H9 (cell line): ENCODE results near the gene SCARB2. TPM values are rescaled to one million over a fixed set of nuclear protein-coding genes. Genes with fewer than 3 reads are reported as not detected.

ENCODE experiments used
- DNase-seq: peaks from one replicate; pipeline ENCODE4 v3.0.0-alpha.2; 2017
- H2AFZ ChIP-seq: one replicate; pipeline ENCODE4 v1.6.1; 2013; ENCODE audit warnings: mild to moderate bottlenecking, low read length, control low read depth, moderate library complexity
- H2AK5ac ChIP-seq: 2 replicates; pipeline ENCODE4 v1.6.1; 2013; ENCODE audit warnings: low read length, control low read depth, mixed read lengths; ENCODE audit not compliant: insufficient read length
- H2BK120ac ChIP-seq: one replicate; pipeline ENCODE4 v1.6.1; 2013; ENCODE audit warnings: low read depth, mild to moderate bottlenecking, low read length, control low read depth, inconsistent platforms; ENCODE audit not compliant: poor library complexity, severe bottlenecking
- H2BK12ac ChIP-seq: 2 replicates; pipeline ENCODE4 v1.6.1; 2013; ENCODE audit warnings: low read length, control low read depth, mixed read lengths, low read depth; ENCODE audit not compliant: insufficient read length
- H2BK15ac ChIP-seq: 2 replicates; pipeline ENCODE4 v1.6.1; 2013; ENCODE audit warnings: low read depth, low read length, control low read depth
- H2BK20ac ChIP-seq: one replicate; pipeline ENCODE4 v1.6.1; 2013; ENCODE audit warnings: low read depth, mild to moderate bottlenecking, low read length, control low read depth, inconsistent platforms; ENCODE audit not compliant: poor library complexity, severe bottlenecking
- H2BK5ac ChIP-seq: 2 replicates; pipeline ENCODE4 v1.6.1; 2013; ENCODE audit warnings: low read length, control low read depth, mixed read lengths; ENCODE audit not compliant: insufficient read length
- H3K14ac ChIP-seq: 2 replicates; pipeline ENCODE4 v1.6.1; 2013; ENCODE audit warnings: low read length, control low read depth; ENCODE audit not compliant: insufficient read depth
- H3K18ac ChIP-seq: 2 replicates; pipeline ENCODE4 v1.6.1; 2013; ENCODE audit warnings: low read depth, mild to moderate bottlenecking, mixed read lengths, low read length, control low read depth; ENCODE audit not compliant: insufficient read length
- H3K23ac ChIP-seq: 2 replicates; pipeline ENCODE4 v1.6.1; 2013; ENCODE audit warnings: low read length, control low read depth, mixed read lengths, low read depth; ENCODE audit not compliant: insufficient read length
- H3K23me2 ChIP-seq: 2 replicates; pipeline ENCODE4 v1.6.1; 2013; ENCODE audit warnings: low read depth, mild to moderate bottlenecking, mixed read lengths, low read length, control low read depth; ENCODE audit not compliant: insufficient read length, poor library complexity, severe bottlenecking
- H3K27ac ChIP-seq: 2 replicates; pipeline ENCODE4 v1.5.1; 2013; ENCODE audit warnings: low read length, control low read depth, mixed read lengths, low read depth; ENCODE audit not compliant: insufficient read length
- H3K27me3 ChIP-seq: 2 replicates; pipeline ENCODE4 v1.6.1; 2013; ENCODE audit warnings: low read length, control low read depth, inconsistent platforms; ENCODE audit not compliant: insufficient read depth
- H3K4ac ChIP-seq: 2 replicates; pipeline ENCODE4 v1.6.1; 2013; ENCODE audit warnings: low read depth, mild to moderate bottlenecking, control low read depth, inconsistent platforms, low read length, moderate library complexity
- H3K4me1 ChIP-seq: 2 replicates; pipeline ENCODE4 v1.6.1; 2013; ENCODE audit warnings: low read length, control low read depth, inconsistent platforms; ENCODE audit not compliant: insufficient read depth
- H3K4me2 ChIP-seq: 2 replicates; pipeline ENCODE4 v1.6.1; 2013; ENCODE audit warnings: low read length, control low read depth, mixed read lengths; ENCODE audit not compliant: insufficient read length, insufficient read depth
- H3K56ac ChIP-seq: 2 replicates; pipeline ENCODE4 v1.6.1; 2013; ENCODE audit warnings: low read depth, mild to moderate bottlenecking, mixed read lengths, low read length, control low read depth; ENCODE audit not compliant: insufficient read length
- H3K79me1 ChIP-seq: 2 replicates; pipeline ENCODE4 v1.6.1; 2013; ENCODE audit warnings: low read depth, mild to moderate bottlenecking, moderate library complexity, low read length, control low read depth, inconsistent platforms; ENCODE audit not compliant: insufficient read depth, poor library complexity, severe bottlenecking
- H3K79me2 ChIP-seq: 2 replicates; pipeline ENCODE4 v1.6.1; 2013; ENCODE audit warnings: low read length, control low read depth, inconsistent platforms; ENCODE audit not compliant: insufficient read depth
- H3K9ac ChIP-seq: 2 replicates; pipeline ENCODE4 v1.6.1; 2013; ENCODE audit warnings: low read length, control low read depth, mixed read lengths; ENCODE audit not compliant: insufficient read length; ENCODE audit errors: extremely low read depth
- H3K9me3 ChIP-seq: one replicate; pipeline ENCODE4 v1.6.1; 2013; ENCODE audit warnings: low read depth, low read length, inconsistent platforms; ENCODE audit not compliant: control insufficient read depth
- H3T11ph ChIP-seq: one replicate; pipeline ENCODE4 v1.6.1; 2013; ENCODE audit warnings: mild to moderate bottlenecking, low read length, control low read depth, inconsistent platforms
- H4K20me1 ChIP-seq: one replicate; pipeline ENCODE4 v1.6.1; 2013; ENCODE audit not compliant: control insufficient read depth, insufficient read length, insufficient read depth
- H4K5ac ChIP-seq: 2 replicates; pipeline ENCODE4 v1.6.1; 2013; ENCODE audit warnings: low read depth, mild to moderate bottlenecking, mixed read lengths, low read length, control low read depth; ENCODE audit not compliant: insufficient read length
- H4K8ac ChIP-seq: replicated peaks from 2 replicates; pipeline ENCODE4 v1.6.1; 2013; ENCODE audit warnings: low read length, control low read depth, mixed read lengths, low read depth; ENCODE audit not compliant: insufficient read length
- H4K91ac ChIP-seq: 2 replicates; pipeline ENCODE4 v1.6.1; 2013; ENCODE audit warnings: low read depth, mild to moderate bottlenecking, moderate library complexity, mixed read lengths, low read length, control low read depth; ENCODE audit not compliant: insufficient read length
- H3K27ac Mint-ChIP-seq, 3 experiments: 2 replicates in 2 of 3; 3 replicates in 1 of 3; pipeline ENCODE4 v1.8.0; 2020 to 2021; ENCODE audit warnings: mixed read lengths in 3 of 3, mild to moderate bottlenecking in 1 of 3, moderate library complexity in 1 of 3
- H3K27me3 Mint-ChIP-seq: 2 replicates; pipeline ENCODE4 v1.8.0; 2021; ENCODE audit warnings: low read depth, mild to moderate bottlenecking, moderate library complexity, mixed read lengths
- H3K36me3 Mint-ChIP-seq, 3 experiments: 2 replicates in 2 of 3; 3 replicates in 1 of 3; pipeline ENCODE4 v1.8.0; 2020 to 2021; ENCODE audit warnings: low read depth in 3 of 3, mixed read lengths in 3 of 3; ENCODE audit not compliant: insufficient read depth in 1 of 3
- H3K4me1 Mint-ChIP-seq, 2 experiments: 2 replicates each; pipeline ENCODE4 v1.8.0; 2020; ENCODE audit warnings: mixed read lengths in 2 of 2
- H3K4me3 Mint-ChIP-seq, 2 experiments: 2 replicates in 1 of 2; 3 replicates in 1 of 2; pipeline ENCODE4 v1.8.0; 2020 to 2021; ENCODE audit warnings: mild to moderate bottlenecking in 2 of 2, mixed read lengths in 2 of 2, moderate library complexity in 1 of 2
- H3K9me3 Mint-ChIP-seq, 2 experiments: 2 replicates in 1 of 2; 3 replicates in 1 of 2; pipeline ENCODE4 v1.8.0; 2020; ENCODE audit warnings: mild to moderate bottlenecking in 2 of 2, mixed read lengths in 2 of 2, moderate library complexity in 1 of 2
- CTCF ChIP-seq: fragments of 200-600 bp; sonication (generic); conservative IDR thresholded peaks from 3 replicates; pipeline ENCODE4 v1.8.0; 2021; ENCODE audit warnings: antibody characterized with exemption, mild to moderate bottlenecking
- WGBS: extraction: QIAGEN DNeasy Blood & Tissue Kit; methylation state at CpG from one replicate; pipeline ENCODE4 v1.1.7; 2013; ENCODE audit warnings: missing lambda C conversion rate, low lambda C conversion rate, mixed read lengths; ENCODE audit not compliant: insufficient read length; ENCODE audit errors: extremely low coverage; 5-methylcytosine and 5-hydroxymethylcytosine counted together
- total RNA-seq: library from RNA; stranded (reverse); gene quantifications from 2 replicates; pipeline ENCODE4 v1.2.1, GENCODE V29; 2021

The SCARB2 gene
- total RNA-seq, 1 experiment from 2014 or later: 36.4 TPM

GRCh38 chr4:76199664-76200211 lies 13.9 kb downstream of the SCARB2 start:
- Histone ChIP-seq H3K23ac (no peak overlapping the region), H2BK15ac (no peak overlapping the region), H3K4me1 (peaks cover 2% of the 10 kb centered on the region; the same call in 1 of the 2 replicates), H4K5ac (no peak overlapping the region), H2AK5ac (no peak overlapping the region), H3K9me3 (no peaks in the 10 kb centered on the region), H2BK5ac (no peak overlapping the region), H2BK12ac (no peak overlapping the region), H2AFZ (no peak overlapping the region), H3K79me2 (no peaks in the 10 kb centered on the region; the same call in 1 of the 2 replicates), H3K18ac (no peak overlapping the region), H2BK120ac (no peak overlapping the region), H3K14ac (0 out of 2 replicates have a peak overlapping the region, but pooled peaks have one; percentile 52), H4K8ac (no peak overlapping the region), H3K4ac (no peak overlapping the region), H4K91ac (no peak overlapping the region), H3K4me2 (no peak overlapping the region), H3K9ac (no peak overlapping the region), H3K23me2 (no peaks in the 10 kb centered on the region), H2BK20ac (no peak overlapping the region), H3K27me3 (no peaks in the 10 kb centered on the region), H3T11ph (no peak overlapping the region), H4K20me1 (no peaks in the 10 kb centered on the region), H3K56ac (no peak overlapping the region), H3K27ac (no peak overlapping the region), H3K79me1 (peaks cover 7% of the 10 kb centered on the region)
- Mint-ChIP-seq H3K36me3 (peaks cover 3 to 5% (median 3%) of the 10 kb centered on the region in 3 experiments; a peak in 6 of 7 replicates), H3K27me3 (no peaks in the 10 kb centered on the region), H3K27ac (peak overlapping the region; percentile 35 to 68 (median 66); a peak in 2 of 7 replicates), H3K4me1 (peaks cover 22 to 25% of the 10 kb centered on the region in 2 experiments), H3K4me3 (no peak overlapping the region), H3K9me3 (no peaks in the 10 kb centered on the region)
- peak; percentile 33 for DNase-seq
- TF ChIP-seq CTCF: peak; percentile 36
- WGBS: no CpG with 5 or more reads among the region's 13 CpGs
